H1 (cell line): ENCODE data around the gene TMPRSS11E. TPM values are rescaled to one million over a fixed set of nuclear protein-coding genes. Genes with fewer than 3 reads are reported as not detected.

Source experiments
- NANOG ChIP-seq: IDR thresholded peaks from 2 replicates; pipeline ENCODE4 v1.6.1; 2011; ENCODE audit warnings: low read length, low read depth, mild to moderate bottlenecking, inconsistent platforms; ENCODE audit not compliant: insufficient read depth, poor library complexity, severe bottlenecking
- polyA plus RNA-seq, 7 experiments: library from polyadenylated mRNA; depleted of rRNA in 3 of 7; stranded (reverse) in 5 of 7; unstranded in 2 of 7; fragments of >200 nt in 5 of 7; fragments of 200-250 nt in 2 of 7; gene quantifications; 1 replicate in 5 of 7; 2 replicates in 1 of 7; 4 replicates in 1 of 7; pipeline versions ENCODE4 v1.2.1 to v1.2.3, GENCODE V29; 2011 to 2013; ENCODE audit warnings: missing spikeins in 2 of 7, mixed read lengths in 2 of 7
- total RNA-seq: library from RNA; stranded (reverse); fragmentation: NEBNext Ultra II Directional; extraction: Animal tissue kit (Norgen Biotek cat#: 25700); gene quantifications from 2 replicates; pipeline ENCODE4 v1.2.1, GENCODE V29; 2021
- TF ChIP-seq, protein P1 (sequence below): fragments of 300-600 bp; sonication (generic); IDR thresholded peaks from 2 replicates; pipeline ENCODE4 v1.7.1; 2012; ENCODE audit warnings: low read length, moderate library complexity, mild to moderate bottlenecking, inconsistent platforms; ENCODE audit not compliant: insufficient replicate concordance

TMPRSS11E gene
- total and polyA plus RNA-seq, 2 of the 8 experiments (the other 6 are each of a cell fraction or from before 2014, with no cell fraction given) = 0.38 to 0.71 TPM

DNA sequence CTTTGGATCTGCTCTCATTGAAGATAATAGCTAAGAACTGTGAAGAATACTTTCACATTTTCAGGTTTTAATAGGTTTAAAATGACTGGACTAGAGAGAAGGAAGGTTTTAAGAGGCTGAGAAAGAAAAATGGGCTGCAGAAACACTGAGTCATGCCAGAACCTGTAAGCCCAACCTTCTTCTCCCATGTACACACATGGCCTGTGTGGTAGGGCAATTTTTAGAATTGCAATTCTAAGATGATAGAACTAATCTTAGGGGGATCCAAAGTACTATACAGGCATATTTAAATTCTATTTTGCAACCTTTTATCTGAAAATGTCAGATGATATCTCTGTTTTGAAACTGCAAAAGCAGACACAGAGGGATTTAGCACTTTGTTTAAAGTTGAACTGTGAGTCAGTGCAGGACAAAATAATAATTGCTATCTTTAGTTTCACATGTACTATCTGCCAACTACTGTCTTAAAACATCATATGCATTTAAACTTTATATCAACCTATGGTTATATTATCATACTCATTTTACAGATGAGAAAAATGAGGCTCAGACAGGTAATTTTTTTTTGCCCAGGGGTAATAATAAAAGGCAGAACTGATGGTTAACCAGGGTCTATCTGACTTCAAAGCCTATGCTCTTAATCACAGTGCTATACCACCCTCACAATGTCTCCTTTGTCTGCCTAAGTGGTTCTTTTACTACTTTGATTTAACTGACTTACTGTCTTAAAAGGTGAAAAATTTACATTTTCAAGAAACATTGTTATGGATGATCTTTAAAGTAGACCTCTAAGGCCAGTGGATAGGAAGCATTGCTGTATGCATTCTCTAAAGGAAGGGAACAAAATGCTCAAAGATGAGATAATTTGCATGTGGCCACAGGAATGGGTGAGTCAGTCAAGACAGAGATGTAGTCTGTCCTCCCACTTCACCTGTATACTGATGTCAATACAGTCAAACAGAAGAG lies 4.3 kb downstream of the TMPRSS11E start (continued):
- TF ChIP-seq, protein P1, sequence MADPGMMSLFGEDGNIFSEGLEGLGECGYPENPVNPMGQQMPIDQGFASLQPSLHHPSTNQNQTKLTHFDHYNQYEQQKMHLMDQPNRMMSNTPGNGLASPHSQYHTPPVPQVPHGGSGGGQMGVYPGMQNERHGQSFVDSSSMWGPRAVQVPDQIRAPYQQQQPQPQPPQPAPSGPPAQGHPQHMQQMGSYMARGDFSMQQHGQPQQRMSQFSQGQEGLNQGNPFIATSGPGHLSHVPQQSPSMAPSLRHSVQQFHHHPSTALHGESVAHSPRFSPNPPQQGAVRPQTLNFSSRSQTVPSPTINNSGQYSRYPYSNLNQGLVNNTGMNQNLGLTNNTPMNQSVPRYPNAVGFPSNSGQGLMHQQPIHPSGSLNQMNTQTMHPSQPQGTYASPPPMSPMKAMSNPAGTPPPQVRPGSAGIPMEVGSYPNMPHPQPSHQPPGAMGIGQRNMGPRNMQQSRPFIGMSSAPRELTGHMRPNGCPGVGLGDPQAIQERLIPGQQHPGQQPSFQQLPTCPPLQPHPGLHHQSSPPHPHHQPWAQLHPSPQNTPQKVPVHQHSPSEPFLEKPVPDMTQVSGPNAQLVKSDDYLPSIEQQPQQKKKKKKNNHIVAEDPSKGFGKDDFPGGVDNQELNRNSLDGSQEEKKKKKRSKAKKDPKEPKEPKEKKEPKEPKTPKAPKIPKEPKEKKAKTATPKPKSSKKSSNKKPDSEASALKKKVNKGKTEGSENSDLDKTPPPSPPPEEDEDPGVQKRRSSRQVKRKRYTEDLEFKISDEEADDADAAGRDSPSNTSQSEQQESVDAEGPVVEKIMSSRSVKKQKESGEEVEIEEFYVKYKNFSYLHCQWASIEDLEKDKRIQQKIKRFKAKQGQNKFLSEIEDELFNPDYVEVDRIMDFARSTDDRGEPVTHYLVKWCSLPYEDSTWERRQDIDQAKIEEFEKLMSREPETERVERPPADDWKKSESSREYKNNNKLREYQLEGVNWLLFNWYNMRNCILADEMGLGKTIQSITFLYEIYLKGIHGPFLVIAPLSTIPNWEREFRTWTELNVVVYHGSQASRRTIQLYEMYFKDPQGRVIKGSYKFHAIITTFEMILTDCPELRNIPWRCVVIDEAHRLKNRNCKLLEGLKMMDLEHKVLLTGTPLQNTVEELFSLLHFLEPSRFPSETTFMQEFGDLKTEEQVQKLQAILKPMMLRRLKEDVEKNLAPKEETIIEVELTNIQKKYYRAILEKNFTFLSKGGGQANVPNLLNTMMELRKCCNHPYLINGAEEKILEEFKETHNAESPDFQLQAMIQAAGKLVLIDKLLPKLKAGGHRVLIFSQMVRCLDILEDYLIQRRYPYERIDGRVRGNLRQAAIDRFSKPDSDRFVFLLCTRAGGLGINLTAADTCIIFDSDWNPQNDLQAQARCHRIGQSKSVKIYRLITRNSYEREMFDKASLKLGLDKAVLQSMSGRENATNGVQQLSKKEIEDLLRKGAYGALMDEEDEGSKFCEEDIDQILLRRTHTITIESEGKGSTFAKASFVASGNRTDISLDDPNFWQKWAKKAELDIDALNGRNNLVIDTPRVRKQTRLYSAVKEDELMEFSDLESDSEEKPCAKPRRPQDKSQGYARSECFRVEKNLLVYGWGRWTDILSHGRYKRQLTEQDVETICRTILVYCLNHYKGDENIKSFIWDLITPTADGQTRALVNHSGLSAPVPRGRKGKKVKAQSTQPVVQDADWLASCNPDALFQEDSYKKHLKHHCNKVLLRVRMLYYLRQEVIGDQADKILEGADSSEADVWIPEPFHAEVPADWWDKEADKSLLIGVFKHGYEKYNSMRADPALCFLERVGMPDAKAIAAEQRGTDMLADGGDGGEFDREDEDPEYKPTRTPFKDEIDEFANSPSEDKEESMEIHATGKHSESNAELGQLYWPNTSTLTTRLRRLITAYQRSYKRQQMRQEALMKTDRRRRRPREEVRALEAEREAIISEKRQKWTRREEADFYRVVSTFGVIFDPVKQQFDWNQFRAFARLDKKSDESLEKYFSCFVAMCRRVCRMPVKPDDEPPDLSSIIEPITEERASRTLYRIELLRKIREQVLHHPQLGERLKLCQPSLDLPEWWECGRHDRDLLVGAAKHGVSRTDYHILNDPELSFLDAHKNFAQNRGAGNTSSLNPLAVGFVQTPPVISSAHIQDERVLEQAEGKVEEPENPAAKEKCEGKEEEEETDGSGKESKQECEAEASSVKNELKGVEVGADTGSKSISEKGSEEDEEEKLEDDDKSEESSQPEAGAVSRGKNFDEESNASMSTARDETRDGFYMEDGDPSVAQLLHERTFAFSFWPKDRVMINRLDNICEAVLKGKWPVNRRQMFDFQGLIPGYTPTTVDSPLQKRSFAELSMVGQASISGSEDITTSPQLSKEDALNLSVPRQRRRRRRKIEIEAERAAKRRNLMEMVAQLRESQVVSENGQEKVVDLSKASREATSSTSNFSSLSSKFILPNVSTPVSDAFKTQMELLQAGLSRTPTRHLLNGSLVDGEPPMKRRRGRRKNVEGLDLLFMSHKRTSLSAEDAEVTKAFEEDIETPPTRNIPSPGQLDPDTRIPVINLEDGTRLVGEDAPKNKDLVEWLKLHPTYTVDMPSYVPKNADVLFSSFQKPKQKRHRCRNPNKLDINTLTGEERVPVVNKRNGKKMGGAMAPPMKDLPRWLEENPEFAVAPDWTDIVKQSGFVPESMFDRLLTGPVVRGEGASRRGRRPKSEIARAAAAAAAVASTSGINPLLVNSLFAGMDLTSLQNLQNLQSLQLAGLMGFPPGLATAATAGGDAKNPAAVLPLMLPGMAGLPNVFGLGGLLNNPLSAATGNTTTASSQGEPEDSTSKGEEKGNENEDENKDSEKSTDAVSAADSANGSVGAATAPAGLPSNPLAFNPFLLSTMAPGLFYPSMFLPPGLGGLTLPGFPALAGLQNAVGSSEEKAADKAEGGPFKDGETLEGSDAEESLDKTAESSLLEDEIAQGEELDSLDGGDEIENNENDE = peak; percentile 88
- peak; percentile 97 for TF ChIP-seq NANOG
